ENCODE data around the gene CCDC149.

GRCh38 chr4:24915121-24915922, 2.5 kb upstream of the CCDC149 start:
- TF ChIP-seq, protein P1, sequence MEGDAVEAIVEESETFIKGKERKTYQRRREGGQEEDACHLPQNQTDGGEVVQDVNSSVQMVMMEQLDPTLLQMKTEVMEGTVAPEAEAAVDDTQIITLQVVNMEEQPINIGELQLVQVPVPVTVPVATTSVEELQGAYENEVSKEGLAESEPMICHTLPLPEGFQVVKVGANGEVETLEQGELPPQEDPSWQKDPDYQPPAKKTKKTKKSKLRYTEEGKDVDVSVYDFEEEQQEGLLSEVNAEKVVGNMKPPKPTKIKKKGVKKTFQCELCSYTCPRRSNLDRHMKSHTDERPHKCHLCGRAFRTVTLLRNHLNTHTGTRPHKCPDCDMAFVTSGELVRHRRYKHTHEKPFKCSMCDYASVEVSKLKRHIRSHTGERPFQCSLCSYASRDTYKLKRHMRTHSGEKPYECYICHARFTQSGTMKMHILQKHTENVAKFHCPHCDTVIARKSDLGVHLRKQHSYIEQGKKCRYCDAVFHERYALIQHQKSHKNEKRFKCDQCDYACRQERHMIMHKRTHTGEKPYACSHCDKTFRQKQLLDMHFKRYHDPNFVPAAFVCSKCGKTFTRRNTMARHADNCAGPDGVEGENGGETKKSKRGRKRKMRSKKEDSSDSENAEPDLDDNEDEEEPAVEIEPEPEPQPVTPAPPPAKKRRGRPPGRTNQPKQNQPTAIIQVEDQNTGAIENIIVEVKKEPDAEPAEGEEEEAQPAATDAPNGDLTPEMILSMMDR (IDR thresholded peaks at IDR 0.05 in 2 of 3, conservative IDR thresholded peaks at IDR 0.05 in 1 of 3; ENCODE audit: borderline replicate concordance in 1 of 3, insufficient read depth in 1 of 3, low read depth in 2 of 3, low read length in 2 of 3), result 0 out of 6 replicates have a peak, but pooled peaks of 2 of the 3 experiments have one; percentile 7 to 16
- no peak for TF ChIP-seq POLR2AphosphoS5 (IDR thresholded peaks at IDR 0.05; ENCODE audit: low read depth, low read length)
- no peak for TF ChIP-seq CEBPB (IDR thresholded peaks at IDR 0.05; ENCODE audit: low read depth)
- TF ChIP-seq EZH2phosphoT487 (IDR thresholded peaks at IDR 0.05; ENCODE audit: borderline replicate concordance), result no peak
